ENCODE measurements around the gene FSTL4.

DNA sequence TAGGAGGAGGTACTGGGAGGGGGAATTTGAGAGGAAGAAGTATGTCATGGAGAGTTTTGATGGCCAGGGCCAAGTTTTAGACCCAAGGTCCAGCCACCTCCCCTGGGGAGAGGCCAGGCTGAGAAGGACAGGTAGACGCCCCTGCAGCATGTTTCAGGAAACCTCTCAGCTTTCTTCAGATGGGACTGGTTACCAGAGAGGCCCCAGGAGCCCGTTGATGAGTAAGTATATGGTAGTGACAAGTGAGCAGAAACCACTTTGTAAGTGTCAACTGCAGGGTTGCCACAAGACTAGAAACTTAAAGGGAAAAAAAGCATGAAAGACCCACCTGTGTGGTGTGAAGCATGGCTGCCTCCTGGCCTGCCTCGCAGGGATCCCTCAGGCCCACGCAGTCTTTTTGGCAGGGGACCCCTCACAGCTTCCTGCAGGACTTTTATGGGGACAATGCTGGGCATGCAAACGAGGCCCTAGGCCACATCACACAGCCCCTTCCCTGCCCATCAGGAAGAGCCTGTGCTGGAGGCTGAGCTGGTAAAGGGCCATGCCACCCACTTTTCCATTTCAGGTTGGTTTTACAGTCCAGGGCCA lies 255.9 kb downstream of the FSTL4 start:
- TF ChIP-seq, protein P1, sequence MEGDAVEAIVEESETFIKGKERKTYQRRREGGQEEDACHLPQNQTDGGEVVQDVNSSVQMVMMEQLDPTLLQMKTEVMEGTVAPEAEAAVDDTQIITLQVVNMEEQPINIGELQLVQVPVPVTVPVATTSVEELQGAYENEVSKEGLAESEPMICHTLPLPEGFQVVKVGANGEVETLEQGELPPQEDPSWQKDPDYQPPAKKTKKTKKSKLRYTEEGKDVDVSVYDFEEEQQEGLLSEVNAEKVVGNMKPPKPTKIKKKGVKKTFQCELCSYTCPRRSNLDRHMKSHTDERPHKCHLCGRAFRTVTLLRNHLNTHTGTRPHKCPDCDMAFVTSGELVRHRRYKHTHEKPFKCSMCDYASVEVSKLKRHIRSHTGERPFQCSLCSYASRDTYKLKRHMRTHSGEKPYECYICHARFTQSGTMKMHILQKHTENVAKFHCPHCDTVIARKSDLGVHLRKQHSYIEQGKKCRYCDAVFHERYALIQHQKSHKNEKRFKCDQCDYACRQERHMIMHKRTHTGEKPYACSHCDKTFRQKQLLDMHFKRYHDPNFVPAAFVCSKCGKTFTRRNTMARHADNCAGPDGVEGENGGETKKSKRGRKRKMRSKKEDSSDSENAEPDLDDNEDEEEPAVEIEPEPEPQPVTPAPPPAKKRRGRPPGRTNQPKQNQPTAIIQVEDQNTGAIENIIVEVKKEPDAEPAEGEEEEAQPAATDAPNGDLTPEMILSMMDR (IDR thresholded peaks at IDR 0.05): no peak
- TF ChIP-seq POLR2A (IDR thresholded peaks at IDR 0.05): no peak
